ENCODE results near the gene CPEB2. TPM values are rescaled to one million over a fixed set of nuclear protein-coding genes. Genes with fewer than 3 reads are reported as not detected.

CPEB2 gene
- total RNA-seq, 4 donors from 2014 or later: 8.7 to 13.1 (median 10.1) TPM

GRCh38 chr4:15068298-15068697 lies 66.0 kb downstream of the CPEB2 start:
- peaks cover 0 to 30% of the 10 kb centered on the region in 2 donors for H3K36me3 ChIP-seq
- no peak for DNase-seq

GRCh38 chr4:15075875-15076274 lies 73.6 kb downstream of the CPEB2 start:
- in situ Hi-C loops (cut with MboI; ENCODE audit: low sequenced_read_pairs in 4 of 4) (no loop called here), intact Hi-C loops (cut with DNase I; ENCODE audit: low total_unique reads) (no loop called here)
- H3K27ac ChIP-seq: no peak overlapping the region
- TF ChIP-seq CTCF (IDR thresholded peaks at IDR 0.05 in 4 of 5, conservative IDR thresholded peaks at IDR 0.05 in 1 of 5): no peak
- TF ChIP-seq POLR2A (IDR thresholded peaks at IDR 0.05): no peak
- H3K9me3 ChIP-seq: no peaks in the 10 kb centered on the region
- no peaks in the 10 kb centered on the region for H3K27me3 ChIP-seq
- DNase-seq: no peak
- H3K4me1 ChIP-seq: no peaks in the 10 kb centered on the region
- ATAC-seq: no peak
- no peaks in the 10 kb centered on the region for H3K36me3 ChIP-seq
- no peak overlapping the region for H3K4me3 ChIP-seq

More at GRCh38 chr4:15068298-15068697, 66.0 kb downstream of the CPEB2 start:
- Histone ChIP-seq H3K4me3 (no peak overlapping the region), H3K4me1 (no peaks in the 10 kb centered on the region), H3K27ac (no peak overlapping the region), H3K9me3 (no peaks in the 10 kb centered on the region), H3K27me3 (no peaks in the 10 kb centered on the region)
- in situ Hi-C loops (cut with MboI; ENCODE audit: low sequenced_read_pairs in 4 of 4): no loop called here
- TF ChIP-seq CTCF (IDR thresholded peaks at IDR 0.05 in 4 of 5, conservative IDR thresholded peaks at IDR 0.05 in 1 of 5): no peak
- intact Hi-C loops (cut with DNase I; ENCODE audit: low total_unique reads): no loop called here
- no peak for ATAC-seq

GRCh38 chr4:15077969-15078368 lies 75.7 kb downstream of the CPEB2 start:
- ATAC-seq: no peak
- in situ Hi-C loops (cut with MboI; ENCODE audit: low sequenced_read_pairs in 4 of 4): no loop called here

GRCh38 chr4:15078682-15079642 lies 76.7 kb downstream of the CPEB2 start:
- no peak for ATAC-seq

More at GRCh38 chr4:15077969-15078368, 75.7 kb downstream of the CPEB2 start:
- no peak overlapping the region for H3K27ac ChIP-seq
- no peaks in the 10 kb centered on the region for H3K9me3 ChIP-seq
- no peak overlapping the region for H3K4me3 ChIP-seq
- no peaks in the 10 kb centered on the region for H3K36me3 ChIP-seq
- H3K27me3 ChIP-seq: no peaks in the 10 kb centered on the region
- TF ChIP-seq CTCF (IDR thresholded peaks at IDR 0.05 in 4 of 5, conservative IDR thresholded peaks at IDR 0.05 in 1 of 5) (no peak), POLR2A (IDR thresholded peaks at IDR 0.05) (no peak)
- H3K4me1 ChIP-seq: no peaks in the 10 kb centered on the region
- intact Hi-C loops (cut with DNase I; ENCODE audit: low total_unique reads): no loop called here
- DNase-seq: no peak

More at GRCh38 chr4:15078682-15079642, 76.7 kb downstream of the CPEB2 start:
- no peak overlapping the region for H3K4me3 ChIP-seq
- H3K9me3 ChIP-seq: no peaks in the 10 kb centered on the region
- TF ChIP-seq CTCF (IDR thresholded peaks at IDR 0.05 in 4 of 5, conservative IDR thresholded peaks at IDR 0.05 in 1 of 5) (no peak), POLR2A (IDR thresholded peaks at IDR 0.05) (no peak)
- no peaks in the 10 kb centered on the region for H3K27me3 ChIP-seq
- intact Hi-C loops (cut with DNase I; ENCODE audit: low total_unique reads) (no loop called here), in situ Hi-C loops (cut with MboI; ENCODE audit: low sequenced_read_pairs in 4 of 4) (no loop called here)
- H3K27ac ChIP-seq: no peak overlapping the region
- no peaks in the 10 kb centered on the region for H3K36me3 ChIP-seq
- DNase-seq: no peak
- no peaks in the 10 kb centered on the region for H3K4me1 ChIP-seq
